Endothelial cell of umbilical vein (primary cell): ENCODE measurements around the gene KCTD13.

Source experiments
- EZH2 ChIP-seq: IDR thresholded peaks from 2 replicates; pipeline ENCODE4 v1.6.1; 2012; ENCODE audit warnings: borderline replicate concordance, low read depth, mild to moderate bottlenecking, moderate library complexity, low read length, inconsistent platforms; ENCODE audit not compliant: severe bottlenecking
- POLR2A ChIP-seq: IDR thresholded peaks from 2 replicates; pipeline ENCODE4 v1.6.1; 2012; ENCODE audit warnings: low read depth, mild to moderate bottlenecking, control low read depth, low read length
- TF ChIP-seq, protein P1 (sequence below), 2 donors: IDR thresholded peaks; 1 replicate in 1 of 2; 2 replicates in 1 of 2; pipeline ENCODE4 v1.5.1; 2011; ENCODE audit warnings: low read length in 2 of 2, mild to moderate bottlenecking in 2 of 2, moderate library complexity in 2 of 2, control low read depth in 1 of 2, inconsistent platforms in 1 of 2, low read depth in 1 of 2; ENCODE audit not compliant: insufficient read depth in 1 of 2; ENCODE audit errors: extremely low read depth in 1 of 2
- TF ChIP-seq, protein P2 (sequence below): IDR thresholded peaks from 2 replicates; pipeline ENCODE4 v1.6.1; 2011; ENCODE audit not compliant: insufficient read depth, insufficient read length

DNA sequence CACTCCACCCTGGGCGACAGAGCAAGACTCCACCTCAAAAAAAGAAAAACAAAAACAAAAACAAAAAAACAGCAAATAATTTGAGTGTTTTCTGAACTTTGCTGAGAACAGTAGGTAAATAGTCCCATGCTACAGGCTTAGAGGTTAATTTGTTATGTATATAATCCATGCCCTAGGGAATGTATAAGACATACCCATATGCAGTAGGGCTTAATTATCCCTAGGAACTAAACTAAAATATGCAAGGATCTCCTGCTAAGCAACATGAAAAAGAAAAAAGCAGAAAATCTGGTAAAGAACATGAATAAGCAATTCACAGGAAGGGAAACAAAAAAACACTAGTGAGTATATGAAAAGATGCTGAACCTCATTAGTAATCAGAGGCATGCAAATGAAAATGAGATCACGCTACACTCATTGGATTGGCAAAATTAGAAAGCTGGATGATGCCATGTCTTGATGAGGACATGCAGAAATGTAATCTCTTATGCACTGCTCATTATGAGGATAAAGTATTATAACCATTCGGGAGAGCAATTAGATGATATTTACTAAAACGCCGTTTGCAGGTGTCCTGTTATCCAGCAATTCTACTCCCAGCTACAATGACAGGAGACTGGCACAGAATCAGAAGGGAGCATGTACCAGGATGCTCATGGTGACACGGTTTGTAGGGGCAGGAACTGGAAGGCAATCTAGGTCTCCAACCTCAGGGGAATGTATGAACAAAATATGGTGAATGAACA lies 5.6 kb downstream of the KCTD13 start:
- TF ChIP-seq, protein P1, sequence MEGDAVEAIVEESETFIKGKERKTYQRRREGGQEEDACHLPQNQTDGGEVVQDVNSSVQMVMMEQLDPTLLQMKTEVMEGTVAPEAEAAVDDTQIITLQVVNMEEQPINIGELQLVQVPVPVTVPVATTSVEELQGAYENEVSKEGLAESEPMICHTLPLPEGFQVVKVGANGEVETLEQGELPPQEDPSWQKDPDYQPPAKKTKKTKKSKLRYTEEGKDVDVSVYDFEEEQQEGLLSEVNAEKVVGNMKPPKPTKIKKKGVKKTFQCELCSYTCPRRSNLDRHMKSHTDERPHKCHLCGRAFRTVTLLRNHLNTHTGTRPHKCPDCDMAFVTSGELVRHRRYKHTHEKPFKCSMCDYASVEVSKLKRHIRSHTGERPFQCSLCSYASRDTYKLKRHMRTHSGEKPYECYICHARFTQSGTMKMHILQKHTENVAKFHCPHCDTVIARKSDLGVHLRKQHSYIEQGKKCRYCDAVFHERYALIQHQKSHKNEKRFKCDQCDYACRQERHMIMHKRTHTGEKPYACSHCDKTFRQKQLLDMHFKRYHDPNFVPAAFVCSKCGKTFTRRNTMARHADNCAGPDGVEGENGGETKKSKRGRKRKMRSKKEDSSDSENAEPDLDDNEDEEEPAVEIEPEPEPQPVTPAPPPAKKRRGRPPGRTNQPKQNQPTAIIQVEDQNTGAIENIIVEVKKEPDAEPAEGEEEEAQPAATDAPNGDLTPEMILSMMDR (IDR thresholded peaks at IDR 0.05; ENCODE audit: extremely low read depth in 1 of 2, insufficient read depth in 1 of 2, low read depth in 1 of 2, low read length in 2 of 2): no peak
- TF ChIP-seq EZH2 (no peak), POLR2A (no peak)
- TF ChIP-seq, protein P2, sequence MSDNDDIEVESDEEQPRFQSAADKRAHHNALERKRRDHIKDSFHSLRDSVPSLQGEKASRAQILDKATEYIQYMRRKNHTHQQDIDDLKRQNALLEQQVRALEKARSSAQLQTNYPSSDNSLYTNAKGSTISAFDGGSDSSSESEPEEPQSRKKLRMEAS: no peak
